Cerebellar cortex (tissue), 1 donor: ENCODE measurements around the gene TCTN1.
A peak's percentile ranks its signal among the peaks of the same experiment; 100 is the strongest.
"Not testable (repeated sequence)": the region's sequence is repeated elsewhere in the genome, so short reads cannot be mapped to it uniquely, and the experiment has no call there.

Experiments
- DNase-seq: peaks from one replicate; pipeline ENCODE4 v3.0.0-alpha.2; 2015; ENCODE audit warnings: low spot score

Gene TCTN1

DNA sequence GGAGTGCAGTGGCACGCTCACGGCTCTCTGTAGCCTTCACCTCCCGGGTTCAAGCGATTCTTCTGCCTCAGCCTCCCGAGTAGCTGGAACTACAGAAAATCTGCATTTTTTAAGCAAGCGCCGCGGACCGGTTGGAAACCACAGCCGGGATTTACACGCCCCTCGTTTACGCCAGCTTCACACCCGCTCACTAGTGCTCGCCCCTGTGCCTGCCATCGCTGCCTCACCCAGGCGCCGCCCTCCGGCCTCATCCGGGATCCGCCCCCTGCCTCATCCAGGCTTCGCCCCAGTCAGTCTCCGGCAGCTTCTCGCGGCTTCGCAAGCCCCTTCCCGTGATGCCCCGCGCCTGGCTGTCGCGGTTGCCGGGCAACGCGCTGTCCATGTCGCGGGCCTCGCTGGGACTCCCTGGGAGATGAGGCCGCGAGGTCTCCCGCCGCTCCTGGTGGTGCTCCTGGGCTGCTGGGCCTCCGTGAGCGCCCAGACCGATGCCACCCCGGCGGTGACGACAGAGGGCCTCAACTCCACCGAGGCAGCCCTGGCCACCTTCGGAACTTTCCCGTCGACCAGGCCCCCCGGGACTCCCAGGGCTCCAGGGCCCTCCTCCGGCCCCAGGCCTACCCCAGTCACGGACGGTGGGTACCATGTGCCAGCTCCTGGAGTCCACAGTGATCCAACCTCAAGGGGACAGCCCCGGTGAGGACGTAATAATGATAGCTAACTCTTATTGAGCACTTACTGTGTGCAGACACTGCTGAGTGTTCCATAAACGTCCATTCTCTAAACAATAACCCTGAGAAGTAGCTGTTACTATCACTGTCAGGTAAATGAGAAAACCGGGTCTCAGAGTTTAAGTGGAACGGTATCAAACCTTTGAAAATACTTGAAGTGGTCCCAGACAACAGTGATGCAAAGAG, at the start of gene TCTN1:
TSS of gene TCTN1 (plus strand) at position 359 of the 914 bp plus-strand sequence. CDS start at position 413, 54 bp downstream.
- DNase-seq, result peak; percentile 93

DNA sequence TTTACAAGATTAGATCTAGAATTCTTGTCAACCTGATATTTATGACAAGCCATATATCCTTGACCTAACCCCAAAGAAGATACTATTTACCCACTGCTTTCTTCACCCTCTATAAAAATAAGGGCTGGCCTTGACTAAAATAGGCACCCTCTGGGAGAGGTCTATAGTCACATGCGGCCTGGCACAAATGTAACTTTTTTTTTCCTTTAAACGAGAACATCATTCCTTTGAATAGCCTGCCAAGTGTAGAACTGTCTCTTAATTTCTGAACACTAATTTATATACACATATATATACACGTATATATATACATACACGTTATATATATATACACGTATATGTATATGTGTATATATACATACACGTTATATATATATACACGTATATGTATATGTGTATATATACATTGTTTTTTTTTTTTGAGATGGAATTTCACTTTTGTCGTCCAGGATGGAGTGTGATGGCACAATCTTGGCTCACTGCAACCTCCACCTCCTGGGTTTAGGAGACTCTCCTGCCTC, 49.4 kb upstream of the TCTN1 start:
- no peak for DNase-seq

DNA sequence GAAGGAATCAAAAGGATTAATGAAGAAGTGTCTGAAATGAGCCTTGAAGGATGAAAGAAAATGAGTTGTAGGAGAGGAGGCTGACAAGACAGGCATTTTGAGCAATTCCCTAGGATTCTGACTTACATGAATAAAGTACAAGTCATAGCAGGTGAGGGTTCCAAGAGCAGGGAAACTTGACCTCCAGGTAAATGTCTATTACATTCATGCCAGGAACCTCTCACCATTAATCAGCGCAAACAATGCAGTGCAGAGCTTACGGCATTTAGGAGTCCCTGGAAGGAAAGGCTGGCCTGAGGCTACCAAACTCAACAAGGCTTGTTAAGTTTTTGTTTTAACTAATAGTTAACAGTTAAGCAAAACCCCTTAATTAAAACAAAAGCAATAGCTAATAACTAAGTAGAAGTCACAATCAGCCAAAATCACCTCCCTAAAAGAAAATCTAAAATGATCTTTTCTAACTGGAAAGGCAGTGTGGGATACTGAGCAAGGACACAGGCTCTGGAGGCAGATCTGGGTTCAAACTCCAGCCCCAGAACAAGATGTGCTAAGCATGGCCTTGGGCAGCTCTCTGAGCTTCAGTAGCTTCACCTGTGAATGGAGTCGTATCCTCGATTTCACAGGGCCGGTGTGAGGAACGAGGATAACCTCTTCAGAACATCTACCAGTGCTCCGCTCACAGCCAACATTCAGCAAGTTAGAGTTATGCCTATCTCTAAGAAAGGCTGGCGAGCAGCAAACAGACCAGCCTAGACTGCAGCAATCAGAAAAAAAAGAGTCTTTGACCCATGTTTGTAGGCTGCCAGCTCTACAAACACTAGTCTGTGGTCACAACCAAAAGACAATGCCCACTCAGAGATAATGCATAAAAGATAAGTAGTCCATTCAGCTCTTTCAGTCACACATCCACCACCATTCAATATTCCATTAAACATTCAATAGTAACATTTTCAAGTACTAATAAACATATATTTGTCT, 47.7 kb upstream of the TCTN1 start:
- DNase-seq, result no peak

DNA sequence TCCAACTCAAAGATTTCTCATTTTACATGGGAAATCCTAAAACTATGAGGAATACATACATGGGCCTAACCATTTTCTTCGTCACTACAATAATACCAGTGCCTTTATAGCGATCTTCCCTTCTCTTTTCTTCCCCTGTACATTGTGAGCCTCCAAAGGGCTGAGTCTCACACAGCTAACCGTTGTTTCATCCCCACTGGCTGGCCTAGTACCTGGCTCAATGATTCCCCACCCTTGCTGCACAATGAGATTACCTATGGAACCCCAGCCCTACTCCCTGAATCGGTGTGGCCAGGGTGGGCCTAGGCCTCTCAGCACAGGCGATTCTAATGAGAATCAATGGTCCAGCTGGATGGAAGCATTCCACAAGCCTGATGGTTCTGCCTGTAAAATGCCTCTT, 46.9 kb upstream of the TCTN1 start:
- no peak for DNase-seq

DNA sequence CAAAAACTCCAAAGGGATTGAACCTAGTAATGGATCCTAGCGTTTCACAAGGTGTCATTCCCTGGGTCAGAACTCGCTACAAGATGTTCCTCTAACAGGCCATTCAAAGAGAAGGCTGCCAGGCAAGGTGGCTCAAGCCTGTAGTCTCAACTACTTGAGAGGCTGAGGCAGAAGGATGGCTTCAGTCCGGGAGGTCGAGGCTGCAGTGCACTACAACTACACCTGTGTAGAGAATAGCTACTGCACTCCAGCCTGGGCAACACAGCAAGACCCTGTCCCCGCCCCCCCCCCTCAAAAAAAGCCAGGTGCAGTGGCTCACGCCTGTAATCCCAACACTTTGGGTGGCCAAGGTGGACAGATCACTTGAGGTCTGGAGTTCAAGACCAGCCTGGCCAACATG, 45.2 kb upstream of the TCTN1 start:
- no peak for DNase-seq

DNA sequence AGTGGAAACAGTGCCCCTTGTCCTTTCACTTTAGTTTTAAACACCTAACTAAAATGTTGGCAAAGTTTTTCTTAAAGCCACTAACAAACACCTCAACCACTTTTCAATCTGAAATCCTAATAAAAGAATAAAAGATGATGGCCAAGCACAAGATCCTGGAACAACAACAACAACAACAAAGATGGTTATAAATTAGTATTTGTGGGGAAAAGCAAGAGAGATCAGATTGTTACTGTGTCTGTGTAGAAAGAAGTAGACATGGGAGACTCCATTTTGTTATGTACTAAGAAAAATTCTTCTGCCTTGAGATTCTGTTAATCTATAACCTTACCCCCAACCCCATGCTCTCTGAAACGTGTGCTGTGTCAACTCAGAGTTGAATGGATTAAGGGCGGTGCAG, 44.1 kb upstream of the TCTN1 start:
- DNase-seq, result not testable (repeated sequence)

DNA sequence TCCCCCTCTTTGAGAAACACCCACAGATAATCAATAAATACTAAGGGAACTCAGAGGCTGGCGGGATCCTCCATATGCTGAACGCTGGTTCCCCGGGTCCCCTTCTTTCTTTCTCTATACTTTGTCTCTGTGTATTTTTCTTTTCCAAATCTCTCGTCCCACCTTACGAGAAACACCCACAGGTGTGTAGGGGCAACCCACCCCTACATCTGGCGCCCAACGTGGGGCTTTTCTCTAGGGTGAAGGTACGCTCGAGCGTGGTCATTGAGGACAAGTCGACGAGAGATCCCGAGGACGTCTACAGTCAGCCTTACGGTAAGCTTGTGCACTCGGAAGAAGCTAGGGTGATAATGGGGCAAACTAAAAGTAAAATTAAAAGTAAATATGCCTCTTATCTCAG, 43.1 kb upstream of the TCTN1 start:
- DNase-seq, result not testable (repeated sequence)

DNA sequence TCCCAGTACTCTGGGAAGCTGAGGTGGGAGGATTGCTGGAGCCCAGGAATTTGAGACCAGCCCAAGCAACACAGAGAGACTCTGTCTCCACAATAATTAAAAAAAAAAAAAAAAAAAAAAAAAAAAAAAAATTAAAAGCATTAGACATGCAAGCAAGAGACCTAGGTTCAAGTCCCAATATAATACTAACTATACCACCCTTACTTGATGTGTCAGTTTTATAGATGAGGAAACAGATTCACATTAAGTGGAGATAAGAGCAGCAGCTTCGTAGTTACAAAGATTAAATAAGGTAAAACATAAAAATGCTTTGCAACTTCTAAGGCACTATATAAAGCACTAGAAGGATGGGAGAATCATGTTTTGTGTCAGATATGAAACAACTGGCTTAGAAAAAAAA, 39.9 kb upstream of the TCTN1 start:
- no peak for DNase-seq

DNA sequence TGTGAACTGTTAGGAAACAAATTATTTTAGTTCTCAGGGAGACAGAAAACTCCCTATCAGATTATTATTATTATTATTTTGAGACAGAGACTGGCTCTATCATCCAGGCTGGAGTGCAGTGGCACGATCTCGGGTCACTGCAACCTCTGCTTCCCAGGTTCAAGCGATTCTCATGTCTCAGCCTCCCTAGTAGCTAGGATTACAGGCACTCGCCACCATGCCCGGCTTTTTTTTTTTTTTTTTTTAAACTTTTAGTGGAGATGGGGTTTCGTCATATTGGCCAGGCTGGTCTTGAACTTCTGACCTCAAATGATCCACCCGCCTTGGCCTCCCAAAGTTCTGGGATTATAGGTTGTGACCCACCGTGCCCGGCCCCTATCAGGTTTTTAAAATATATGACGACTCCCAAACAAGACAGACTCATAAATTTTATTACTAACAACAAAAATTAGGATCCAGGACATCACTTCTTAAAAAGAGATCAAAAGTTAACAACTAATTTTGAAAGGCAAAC, 39.2 kb upstream of the TCTN1 start:
- not testable (repeated sequence) for DNase-seq

DNA sequence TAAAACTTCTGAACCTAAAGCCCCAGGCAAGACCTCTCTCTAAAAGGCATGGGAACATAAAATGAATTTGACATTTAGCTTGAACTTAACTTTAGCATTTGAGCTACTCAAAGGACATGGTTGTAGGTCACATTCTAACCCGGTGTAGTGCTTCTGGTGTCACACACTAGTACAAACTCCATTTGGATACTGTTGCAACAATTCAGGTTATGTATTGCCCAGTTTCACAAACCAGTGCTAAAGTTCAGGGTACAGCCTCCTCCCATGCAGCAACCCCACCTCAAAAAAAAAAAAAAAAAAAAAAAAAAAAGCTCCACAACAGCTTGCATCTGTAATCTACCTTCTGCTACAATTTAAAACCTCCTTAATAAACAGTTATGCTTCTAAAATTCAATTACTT, 38.6 kb upstream of the TCTN1 start:
- no peak for DNase-seq

DNA sequence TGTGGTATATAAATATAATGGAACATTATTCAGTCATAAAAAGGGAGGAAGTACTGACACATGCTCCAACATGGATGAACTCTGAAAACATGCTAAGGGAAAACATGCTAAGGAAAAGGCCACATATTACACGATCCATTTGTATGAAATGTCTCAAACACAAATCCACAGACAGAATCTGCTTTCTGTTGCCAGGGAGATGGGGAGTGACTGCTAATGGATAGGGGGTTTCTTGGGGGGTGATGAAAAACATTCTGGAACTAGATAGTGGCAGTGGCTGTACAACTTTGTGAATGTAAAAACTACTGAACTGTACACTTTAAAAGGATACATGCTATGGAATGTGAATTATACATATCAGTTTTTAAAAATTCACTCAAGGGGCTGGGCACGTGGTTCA, 37.4 kb upstream of the TCTN1 start:
- no peak for DNase-seq

DNA sequence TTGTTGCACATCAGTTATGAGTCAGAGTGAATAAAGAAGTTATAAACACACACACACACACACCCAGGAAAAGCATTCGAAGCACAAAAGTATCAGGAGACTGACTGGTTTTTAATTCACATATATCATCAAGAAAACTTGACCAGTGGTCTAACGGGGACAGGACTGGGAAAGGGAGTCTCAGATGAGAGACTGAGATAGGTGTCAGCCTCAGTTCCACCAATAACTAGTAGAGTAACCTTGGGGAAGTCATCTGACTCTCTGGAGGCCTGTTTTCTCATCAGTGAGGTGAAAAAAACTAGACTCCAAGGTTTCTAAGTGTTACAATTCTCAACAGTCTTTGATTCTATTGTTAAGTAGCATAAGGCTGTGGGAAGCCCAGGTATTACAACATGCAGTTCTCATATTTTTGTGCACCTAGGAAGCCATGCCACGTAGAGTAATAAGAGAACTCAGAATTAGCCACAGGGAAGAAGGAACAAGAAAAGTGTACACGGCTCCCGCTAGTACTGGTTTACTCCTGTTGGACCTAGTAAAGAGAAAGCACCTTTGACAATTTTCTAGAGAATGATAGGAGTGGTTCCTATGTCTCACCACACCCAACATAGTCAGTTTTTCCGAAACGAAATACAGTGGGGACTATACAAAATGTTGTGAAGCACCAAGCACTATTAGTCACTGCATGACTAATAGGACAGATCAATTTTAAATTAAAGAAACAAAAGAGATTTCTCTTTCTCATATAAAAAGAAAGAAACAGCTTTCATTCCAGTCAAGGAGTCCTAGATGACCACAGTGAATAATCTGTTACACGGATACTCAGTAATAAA, 35.9 kb upstream of the TCTN1 start:
- no peak for DNase-seq

DNA sequence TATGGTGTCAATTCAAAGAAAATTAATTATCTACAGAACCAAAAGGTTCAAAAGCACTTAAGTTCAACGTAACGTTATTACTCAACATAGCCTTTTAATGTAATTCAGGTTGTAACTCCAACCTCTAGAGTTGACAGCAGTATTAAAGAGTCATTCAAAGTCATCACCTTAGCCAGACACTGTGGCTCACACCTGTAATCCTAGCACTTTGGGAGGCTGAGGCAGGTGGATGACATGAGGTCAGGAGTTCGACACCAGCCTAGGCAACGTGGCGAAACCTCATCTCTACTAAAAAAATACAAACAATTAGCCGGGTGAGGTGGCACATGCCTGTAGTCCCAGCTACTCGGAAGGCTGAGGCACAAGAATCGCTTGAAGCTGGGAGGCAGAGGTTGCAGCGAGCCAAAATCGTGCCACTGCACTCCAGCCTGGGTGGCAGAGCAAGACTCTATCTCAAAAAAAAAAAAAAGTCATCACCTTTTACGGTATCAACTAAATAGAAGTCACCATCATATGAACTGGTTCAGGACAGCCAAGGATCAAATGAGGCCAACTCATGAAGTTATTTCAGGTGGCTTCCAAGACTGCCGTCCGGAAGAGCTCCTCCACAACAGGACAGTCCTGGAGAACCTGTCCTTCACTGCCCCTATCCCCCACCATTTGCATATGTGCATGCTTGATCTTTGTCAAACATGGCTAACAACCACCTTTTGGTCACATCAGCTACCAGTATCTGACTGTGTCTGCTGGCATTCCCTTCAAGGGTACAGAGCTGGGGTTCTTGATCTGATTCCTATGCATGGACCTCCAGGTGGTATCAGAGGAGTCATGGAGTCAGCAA, 35.0 kb upstream of the TCTN1 start:
- no peak for DNase-seq

DNA sequence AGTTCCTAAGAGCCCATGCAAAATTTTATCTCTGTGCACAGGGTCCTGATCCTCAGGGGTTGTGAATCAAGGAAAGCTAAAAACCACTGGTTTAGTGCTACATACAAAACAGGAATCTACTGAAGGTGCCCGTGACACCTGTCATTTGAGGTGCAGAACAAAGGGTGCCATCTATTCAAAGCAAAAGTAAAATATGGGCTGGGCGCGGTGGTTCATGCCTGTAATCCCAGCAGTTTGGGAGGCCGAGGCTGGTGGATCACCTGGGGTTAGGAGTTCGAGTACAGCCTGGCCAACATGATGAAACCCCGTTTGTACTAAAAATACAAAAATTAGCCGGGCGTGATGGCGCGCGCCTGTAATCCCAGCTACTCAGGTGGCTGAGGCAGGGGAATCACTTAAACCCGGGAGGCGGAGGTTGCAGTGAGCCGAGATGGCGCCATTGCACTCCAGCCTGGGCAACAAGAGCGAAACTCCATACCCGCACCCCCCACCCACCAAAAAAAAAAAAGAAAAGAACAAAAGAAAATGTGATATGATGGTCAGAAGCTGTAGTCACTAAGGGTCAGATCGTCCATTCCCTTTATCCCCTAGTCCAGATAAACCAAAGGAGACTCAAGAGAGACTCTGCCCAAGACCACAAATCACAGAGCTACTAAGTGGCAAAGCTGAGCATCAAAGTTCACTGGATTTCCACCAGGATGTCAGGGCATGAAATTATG, 34.2 kb upstream of the TCTN1 start:
- DNase-seq, result no peak

DNA sequence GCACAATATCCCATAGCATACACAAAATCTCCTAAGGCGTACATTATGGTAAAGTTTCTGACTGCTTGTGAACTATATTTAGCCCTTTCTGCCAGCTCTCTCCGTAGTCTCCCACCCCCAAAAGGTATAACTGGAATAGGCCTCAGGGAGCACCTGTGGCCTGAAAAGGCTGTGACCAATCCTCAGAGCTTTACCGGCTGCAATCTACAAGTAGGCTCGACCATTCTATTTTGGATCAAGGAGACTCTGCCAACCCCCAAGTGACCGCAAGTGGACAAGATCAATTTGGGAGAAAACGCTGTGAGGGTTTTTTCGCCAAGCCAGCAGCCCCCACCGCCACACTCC, 32.0 kb upstream of the TCTN1 start:
- peak; percentile 47 for DNase-seq

DNA sequence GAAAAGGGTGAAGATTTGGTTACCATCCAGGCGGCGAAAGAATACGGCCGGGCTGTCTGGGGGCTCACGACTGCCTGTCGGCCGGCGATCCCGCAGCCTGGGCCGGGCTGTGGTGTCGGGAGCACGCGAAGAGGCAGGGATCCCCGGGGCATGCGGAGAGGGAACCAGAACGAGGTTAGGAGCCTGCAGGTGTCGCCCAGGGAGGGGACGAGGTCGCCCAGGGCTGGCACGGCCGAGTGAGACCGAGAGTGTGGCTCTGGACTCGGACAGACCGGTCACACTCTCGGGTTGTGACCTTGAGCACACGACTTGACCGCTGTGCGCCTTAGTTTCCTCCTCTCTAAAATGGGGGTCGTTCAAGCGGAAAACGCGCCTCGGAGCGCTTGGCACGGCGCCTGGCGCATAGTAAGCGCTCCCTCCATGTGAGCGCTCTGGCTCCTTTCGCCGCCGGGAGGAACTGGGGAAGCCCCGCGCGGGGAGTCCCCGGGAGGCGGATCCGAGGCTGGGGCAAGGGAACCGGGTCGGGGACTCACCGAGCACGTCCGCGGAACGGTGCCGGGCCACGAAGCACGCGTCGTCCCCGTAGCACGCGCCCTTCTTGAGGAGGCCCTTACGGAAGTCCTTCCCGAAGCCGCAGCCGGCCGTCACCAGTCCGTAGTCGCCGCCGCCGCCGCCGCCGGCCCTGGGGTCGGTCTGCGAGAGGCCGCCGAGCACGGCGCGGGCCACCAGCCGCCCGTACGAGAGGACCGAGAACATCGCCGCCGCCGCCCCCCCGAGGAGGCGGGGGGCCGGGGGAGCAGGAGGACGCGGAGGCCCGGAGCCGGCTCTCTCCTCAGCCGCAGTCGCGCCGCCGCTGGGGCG, 31.4 kb upstream of the TCTN1 start:
- DNase-seq, result peak; percentile 55

DNA sequence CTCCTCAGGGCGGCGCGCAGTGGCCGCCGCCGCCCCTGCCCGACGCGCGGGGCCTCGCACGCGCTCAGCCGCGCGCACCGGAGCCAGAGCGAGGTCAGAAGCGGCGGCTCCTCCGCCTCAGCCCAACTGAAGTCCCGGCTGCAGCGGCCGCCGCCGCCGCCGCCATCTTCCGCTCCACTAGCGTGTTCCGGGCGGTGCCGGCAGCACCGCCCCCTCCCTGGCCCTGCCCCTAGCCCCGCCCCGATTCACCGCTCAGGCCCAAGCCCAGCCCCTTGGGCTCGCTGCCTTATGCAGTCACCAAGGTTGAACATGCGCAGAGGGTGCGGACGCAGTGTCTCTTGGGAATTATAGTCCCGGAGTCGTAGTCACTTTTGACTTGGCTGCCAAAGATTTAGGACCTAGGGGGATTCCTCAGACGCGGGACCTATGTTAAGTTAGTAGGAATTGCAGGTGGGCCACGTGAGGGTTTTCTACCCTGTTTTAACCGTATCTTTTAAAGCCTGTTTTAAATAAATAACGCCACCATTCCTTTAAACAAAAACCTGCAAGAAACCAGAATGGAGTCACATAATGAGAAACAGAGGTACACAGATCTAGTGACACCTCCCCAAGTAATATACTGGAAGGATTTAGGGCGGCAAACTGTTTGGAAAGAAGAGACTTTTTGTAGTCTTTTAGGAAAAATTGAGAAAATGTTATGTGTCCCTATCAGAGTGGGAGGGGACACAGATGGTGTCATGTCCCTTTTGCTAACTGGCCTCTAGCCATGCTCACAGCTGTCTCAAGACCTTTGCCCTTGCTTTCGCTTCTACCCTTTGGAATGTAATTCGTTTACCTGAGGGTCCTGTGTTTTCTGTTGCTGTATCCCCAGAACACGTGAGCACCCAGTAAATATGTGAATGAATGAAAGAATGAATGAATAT, 30.5 kb upstream of the TCTN1 start, which contains the start of gene PPTC7:
TSS of gene PPTC7 (minus strand) at position 182 of the 923 bp plus-strand sequence. CDS start 287 bp downstream, outside the sequence.
- DNase-seq, result peak; percentile 98
